Measurements from ENCODE around the gene DMD.

DNA sequence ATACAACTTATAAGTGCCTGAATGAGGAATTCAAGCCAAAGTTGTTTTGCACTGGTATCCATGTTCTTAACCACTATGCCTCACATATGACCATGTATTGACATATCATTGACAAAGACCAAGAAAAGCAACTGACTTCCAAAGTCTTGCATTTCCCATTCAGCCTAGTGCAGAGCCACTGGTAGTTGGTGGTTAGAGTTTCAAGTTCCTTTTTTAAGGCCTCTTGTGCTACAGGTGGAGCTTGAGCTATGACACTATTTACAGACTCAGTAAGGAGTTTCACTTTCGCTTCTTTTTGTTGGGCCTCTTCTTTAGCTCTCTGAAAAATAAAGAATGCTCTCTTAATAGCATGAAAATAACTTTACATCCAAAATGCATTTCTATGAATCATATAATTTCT is 763.0 kb downstream of the DMD start:
- TF ChIP-seq EZH2phosphoT487 (IDR thresholded peaks at IDR 0.05; ENCODE audit: insufficient read depth, low read depth) (no peak), EZH2 (IDR thresholded peaks at IDR 0.05; ENCODE audit: insufficient read depth, poor library complexity, severe bottlenecking) (no peak)

All from GM23248 (cell line).